ENCODE measurements around the gene THADA.

The THADA gene

GRCh38 chr2:43408407-43409160, 187.3 kb downstream of the THADA start (continued):
- TF ChIP-seq ZNF704 (tag by site-specific recombination; IDR thresholded peaks at IDR 0.05) = no peak
- no peak for TF ChIP-seq ZNF23 (tag by site-specific recombination; IDR thresholded peaks at IDR 0.05; ENCODE audit: borderline replicate concordance)

GRCh38 chr2:43407935-43408334, 187.9 kb downstream of the THADA start:
- CTCF ChIA-PET = interaction anchor here (0.6 to 0.9 kb wide), 2 partner anchors 80 to 280 kb away, joined by 3 to 4 read pairs; no protein-coding TSS in a partner anchor
- TF ChIP-seq ZBTB20 (tag by site-specific recombination; IDR thresholded peaks at IDR 0.05) (no peak), ZNF157 (tag by site-specific recombination; IDR thresholded peaks at IDR 0.05) (no peak), GFI1B (tag by site-specific recombination; IDR thresholded peaks at IDR 0.05) (no peak), MEIS1 (CRISPR knock-in tag; IDR thresholded peaks at IDR 0.05; ENCODE audit: borderline replicate concordance) (no peak), ZNF549 (tag by site-specific recombination; IDR thresholded peaks at IDR 0.05) (no peak), ZNF501 (tag by site-specific recombination; IDR thresholded peaks at IDR 0.05) (no peak), ZNF639 (tag by site-specific recombination; IDR thresholded peaks at IDR 0.05) (no peak), ZNF223 (tag by site-specific recombination; IDR thresholded peaks at IDR 0.05) (no peak), ZNF248 (tag by site-specific recombination; IDR thresholded peaks at IDR 0.05) (no peak), ZNF548 (tag by site-specific recombination; IDR thresholded peaks at IDR 0.05) (no peak), REPIN1 (tag by site-specific recombination; IDR thresholded peaks at IDR 0.05; ENCODE audit: low read depth) (no peak), GLIS1 (tag by site-specific recombination; IDR thresholded peaks at IDR 0.05) (no peak), EGR2 (tag by site-specific recombination; IDR thresholded peaks at IDR 0.05; ENCODE audit: low read depth) (no peak), ZSCAN5A (tag by site-specific recombination; IDR thresholded peaks at IDR 0.05) (no peak), RBAK (tag by site-specific recombination; IDR thresholded peaks at IDR 0.05) (no peak), ZNF239 (tag by site-specific recombination; IDR thresholded peaks at IDR 0.05) (no peak), KLF8 (tag by site-specific recombination; IDR thresholded peaks at IDR 0.05) (no peak), ZBTB21 (tag by site-specific recombination; IDR thresholded peaks at IDR 0.05) (no peak), GLIS2 (tag by site-specific recombination; IDR thresholded peaks at IDR 0.05) (no peak)
- peaks cover 5% of the 10 kb centered on the region for H3K4me1 ChIP-seq (ENCODE audit: control insufficient read depth, insufficient read depth, low read length)
- H3K27ac ChIP-seq (ENCODE audit: extremely low read depth, low read depth, low read length) = no peak overlapping the region
- H3K4me3 ChIP-seq (ENCODE audit: low read depth, low read length) = no peak overlapping the region
- H3K36me3 ChIP-seq (ENCODE audit: control insufficient read depth in 2 of 2, insufficient read depth in 1 of 2, low read length in 2 of 2) = no peaks in the 10 kb centered on the region
- H3K9me3 ChIP-seq (ENCODE audit: control insufficient read depth, insufficient read depth, low read depth, low read length) = no peaks in the 10 kb centered on the region
- POLR2A ChIA-PET = no interaction called here

Data from HEK293 (cell line).